Stimulated activated naive CD8-positive, alpha-beta T cell treated with anti-CD3 and anti-CD28 coated beads, Interleukin-15, Interleukin-2, amounts not matched to agents 100 U/mL and 50 U/mL, for 24 hours (primary cell): ENCODE measurements around the gene ADGRL1.
"Not testable (repeated sequence)": the region's sequence is repeated elsewhere in the genome, so short reads cannot be mapped to it uniquely, and the experiment has no call there.

ENCODE experiments used
- ATAC-seq: fragments of 150-1000 bp; cut with Tn5 transposase; one replicate; pipeline ENCODE4 v1.10.0; 2021
- DNase-seq: peaks from one replicate; pipeline ENCODE4 v3.0.0; 2021

Gene ADGRL1

GRCh38 chr19:14161305-14161704, 44.7 kb downstream of the ADGRL1 start:
- ATAC-seq (no peak), DNase-seq (no peak)

GRCh38 chr19:14160017-14160703, 45.8 kb downstream of the ADGRL1 start:
- ATAC-seq (no peak), DNase-seq (no peak)

- ATAC-seq: no peak
- no peak for DNase-seq
Measured at GRCh38 chr19:14159059-14159458, 46.9 kb downstream of the ADGRL1 start.

- DNase-seq: no peak
Measured at GRCh38 chr19:14158276-14159023, 47.5 kb downstream of the ADGRL1 start.

GRCh38 chr19:14156971-14157717, 48.8 kb downstream of the ADGRL1 start:
- ATAC-seq (no peak), DNase-seq (no peak)

More at GRCh38 chr19:14158276-14159023, 47.5 kb downstream of the ADGRL1 start:
- ATAC-seq: no peak

GRCh38 chr19:14156122-14156521, 49.8 kb downstream of the ADGRL1 start:
- no peak for DNase-seq
- ATAC-seq: no peak

GRCh38 chr19:14155371-14155770, 50.6 kb downstream of the ADGRL1 start:
- ATAC-seq (no peak), DNase-seq (no peak)

- ATAC-seq (no peak), DNase-seq (no peak)
Measured at GRCh38 chr19:14152713-14153112, 53.3 kb downstream of the ADGRL1 start.

- no peak for ATAC-seq
- no peak for DNase-seq
Measured at GRCh38 chr19:14150770-14151661, 55.0 kb downstream of the ADGRL1 start.

- DNase-seq (no peak), ATAC-seq (no peak)
Measured at GRCh38 chr19:14150041-14150769, 55.8 kb downstream of the ADGRL1 start.

GRCh38 chr19:14149509-14149994, 56.4 kb downstream of the ADGRL1 start:
- DNase-seq (peak; percentile 37), ATAC-seq (peak; percentile 37)

GRCh38 chr19:14148751-14149410, 57.1 kb downstream of the ADGRL1 start:
- DNase-seq (no peak), ATAC-seq (no peak)

- DNase-seq: peak; percentile 72
- peak; percentile 78 for ATAC-seq
Measured at GRCh38 chr19:14147797-14148605, 58.0 kb downstream of the ADGRL1 start.

GRCh38 chr19:14146789-14147216, 59.2 kb downstream of the ADGRL1 start:
- ATAC-seq (no peak), DNase-seq (no peak)

GRCh38 chr19:14146169-14146568, 59.8 kb downstream of the ADGRL1 start:
- ATAC-seq, DNase-seq: not testable (repeated sequence)

- DNase-seq (no peak), ATAC-seq (no peak)
Measured at GRCh38 chr19:14145381-14145780, 60.6 kb downstream of the ADGRL1 start.

GRCh38 chr19:14142262-14143190, 63.4 kb downstream of the ADGRL1 start:
- no peak for ATAC-seq

GRCh38 chr19:14141041-14141440, 64.9 kb downstream of the ADGRL1 start:
- DNase-seq (peak; percentile 26), ATAC-seq (no peak)

More at GRCh38 chr19:14142262-14143190, 63.4 kb downstream of the ADGRL1 start:
- no peak for DNase-seq
